SK-N-SH treated with all-trans-retinoic acid at 6 μM for 48 hours (cell line): ENCODE data around the gene B4GALNT4.
"Not testable (repeated sequence)": the region's sequence is repeated elsewhere in the genome, so short reads cannot be mapped to it uniquely, and the experiment has no call there.

Experiments used
- ATAC-seq: fragments of 200-7000 bp; cut with Tn5 transposase; 3 replicates; pipeline ENCODE4 v1.9.1; 2020; ENCODE audit warnings: mild to moderate bottlenecking, moderate library complexity
- ARNTL ChIP-seq: fragments of 450-650 bp; formaldehyde crosslinking; IDR thresholded peaks from 2 replicates; pipeline ENCODE4 v1.5.0; 2020; ENCODE audit warnings: low read depth, mild to moderate bottlenecking, moderate library complexity, borderline replicate concordance
- BACH2 ChIP-seq: fragments of 250-450 bp; sonication (Bioruptor Pico); IDR thresholded peaks from 2 replicates; pipeline ENCODE4 v1.9.0; 2021; ENCODE audit warnings: mild to moderate bottlenecking, borderline replicate concordance
- CSDC2 ChIP-seq: fragments of 250-450 bp; sonication (Bioruptor Pico); IDR thresholded peaks from 2 replicates; pipeline ENCODE4 v1.5.0; 2020; ENCODE audit warnings: mild to moderate bottlenecking, moderate library complexity
- ESRRG ChIP-seq: fragments of 250-450 bp; sonication (Bioruptor Pico); IDR thresholded peaks from 2 replicates; pipeline ENCODE4 v1.6.1; 2021; ENCODE audit warnings: mild to moderate bottlenecking
- GLIS3 ChIP-seq: fragments of 250-450 bp; sonication (Bioruptor Pico); IDR thresholded peaks from 2 replicates; pipeline ENCODE4 v1.5.0; 2020; ENCODE audit warnings: mild to moderate bottlenecking, moderate library complexity
- ISL1 ChIP-seq: fragments of 250-450 bp; sonication (Bioruptor Pico); IDR thresholded peaks from 2 replicates; pipeline ENCODE4 v2.1.2; 2022; ENCODE audit warnings: mild to moderate bottlenecking, moderate library complexity
- OSR1 ChIP-seq: fragments of 250-450 bp; sonication (Bioruptor Pico); IDR thresholded peaks from 2 replicates; pipeline ENCODE4 v1.8.0; 2022; ENCODE audit warnings: moderate library complexity, mild to moderate bottlenecking, inconsistent platforms
- PPARA ChIP-seq: fragments of 250-450 bp; sonication (Bioruptor Pico); IDR thresholded peaks from 2 replicates; pipeline ENCODE4 v1.5.0; 2020; ENCODE audit warnings: mild to moderate bottlenecking, borderline replicate concordance
- RARB ChIP-seq: fragments of 250-450 bp; sonication (Bioruptor Pico); IDR thresholded peaks from 2 replicates; pipeline ENCODE4 v1.8.0; 2021; ENCODE audit warnings: mild to moderate bottlenecking, moderate library complexity
- SNAI2 ChIP-seq: fragments of 250-450 bp; sonication (Bioruptor Pico); IDR thresholded peaks from 2 replicates; pipeline ENCODE4 v1.5.0; 2020; ENCODE audit warnings: mild to moderate bottlenecking, moderate library complexity
- TOX ChIP-seq: fragments of 250-450 bp; sonication (Bioruptor Pico); IDR thresholded peaks from 2 replicates; pipeline ENCODE4 v1.8.0; 2021; ENCODE audit warnings: mild to moderate bottlenecking, moderate library complexity, borderline replicate concordance
- ZC3H10 ChIP-seq: fragments of 250-450 bp; sonication (Bioruptor Pico); IDR thresholded peaks from 2 replicates; pipeline ENCODE4 v1.5.1; 2021; ENCODE audit warnings: mild to moderate bottlenecking, moderate library complexity
- ZFP3 ChIP-seq: fragments of 250-450 bp; sonication (Bioruptor Pico); IDR thresholded peaks from 2 replicates; pipeline ENCODE4 v1.5.0; 2020; ENCODE audit warnings: mild to moderate bottlenecking, moderate library complexity
- ZFP30 ChIP-seq: fragments of 450-650 bp; formaldehyde crosslinking; IDR thresholded peaks from 2 replicates; pipeline ENCODE4 v1.5.0; 2022; ENCODE audit warnings: mild to moderate bottlenecking, moderate library complexity
- ZNF565 ChIP-seq: fragments of 450-650 bp; formaldehyde crosslinking; conservative IDR thresholded peaks from 2 replicates; pipeline ENCODE4 v1.5.0; 2020; ENCODE audit warnings: low read depth, mild to moderate bottlenecking, moderate library complexity
- ZNF70 ChIP-seq: fragments of 450-650 bp; formaldehyde crosslinking; IDR thresholded peaks from 2 replicates; pipeline ENCODE4 v1.5.0; 2020; ENCODE audit warnings: mild to moderate bottlenecking, moderate library complexity
- ZNF8 ChIP-seq: fragments of 450-650 bp; formaldehyde crosslinking; IDR thresholded peaks from 2 replicates; pipeline ENCODE4 v1.5.0; 2020; ENCODE audit warnings: mild to moderate bottlenecking, moderate library complexity
- TF ChIP-seq, protein P1 (sequence below): fragments of 250-450 bp; sonication (Bioruptor Pico); IDR thresholded peaks from 2 replicates; pipeline ENCODE4 v1.5.0; 2020; ENCODE audit warnings: mild to moderate bottlenecking, moderate library complexity
- TF ChIP-seq, protein P2 (sequence below): fragments of 250-450 bp; sonication (Bioruptor Pico); IDR thresholded peaks from 2 replicates; pipeline ENCODE4 v1.8.0; 2021; ENCODE audit warnings: low read depth, mild to moderate bottlenecking, moderate library complexity, borderline replicate concordance
- TF ChIP-seq, protein P3 (sequence below): fragments of 250-450 bp; sonication (Bioruptor Pico); IDR thresholded peaks from 2 replicates; pipeline ENCODE4 v1.5.1; 2020; ENCODE audit warnings: low read depth, mild to moderate bottlenecking, moderate library complexity

The B4GALNT4 gene

DNA sequence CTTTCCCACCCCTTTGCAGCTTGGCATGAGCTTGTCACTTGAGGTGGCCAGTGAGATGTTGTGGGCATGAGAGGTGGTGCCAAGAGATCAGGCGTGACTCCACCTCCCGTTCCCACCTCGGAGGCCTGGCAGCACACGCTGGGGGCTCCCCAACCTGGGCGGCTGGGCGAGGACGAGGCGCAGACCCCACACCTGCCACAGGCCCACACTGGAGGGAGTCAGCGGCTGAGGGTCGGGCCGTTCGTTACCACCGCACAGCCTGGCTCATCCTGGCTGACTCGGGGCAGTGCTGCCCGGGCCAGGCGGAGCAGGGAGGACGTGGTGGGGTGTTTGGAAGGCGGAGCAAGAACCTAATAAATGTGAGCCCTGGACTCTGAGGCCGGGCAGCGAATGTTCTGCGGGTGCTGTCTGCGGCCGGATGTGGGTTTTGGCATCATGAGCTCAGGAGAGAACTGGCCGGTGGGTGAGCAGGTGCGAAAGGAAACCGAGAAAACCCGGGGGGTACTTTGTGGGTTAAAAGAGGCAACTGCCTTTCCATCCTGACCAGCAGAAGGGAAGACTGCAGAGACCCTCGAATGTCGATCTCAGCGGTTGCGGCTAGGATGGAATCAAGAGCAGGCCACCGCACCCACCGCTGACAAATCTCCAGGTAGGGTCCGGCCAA, 38.5 kb upstream of the B4GALNT4 start:
- no peak for ATAC-seq
- no peak for TF ChIP-seq ZFP30 (CRISPR knock-in tag)
- no peak for TF ChIP-seq CSDC2 (CRISPR knock-in tag)

DNA sequence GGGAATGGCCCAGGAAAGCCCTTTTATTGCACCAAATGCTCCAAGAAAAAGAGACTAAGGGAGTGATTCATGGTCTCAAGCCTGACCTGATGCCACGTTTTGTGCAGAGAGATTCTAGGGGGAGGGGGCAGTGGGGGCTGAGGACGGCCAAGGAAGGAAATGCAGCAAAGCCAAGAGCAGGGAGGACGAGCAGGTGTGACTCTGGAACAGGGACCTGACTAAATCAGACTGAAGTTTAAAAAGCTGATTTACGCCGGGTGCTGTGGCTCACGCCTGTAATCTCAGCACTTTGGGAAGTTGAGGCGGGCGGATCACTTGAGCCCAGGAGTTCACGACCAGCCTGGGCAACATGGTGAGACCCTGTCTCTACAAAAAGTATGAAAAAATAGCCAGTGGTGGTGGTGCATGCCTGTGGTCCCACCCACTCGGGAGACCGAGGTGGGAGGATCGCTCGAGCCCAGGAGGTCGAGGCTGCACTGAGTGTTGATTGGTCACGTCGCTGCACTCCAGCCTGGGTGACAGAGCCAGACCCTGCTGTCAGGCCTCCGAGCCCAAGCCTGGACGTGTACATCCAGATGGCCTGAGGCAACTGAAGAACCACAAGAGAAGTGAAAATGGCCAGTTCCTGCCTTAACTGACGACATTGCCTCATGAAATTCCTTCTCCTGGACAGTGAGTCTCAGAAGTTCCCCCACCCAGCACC, 37.8 kb upstream of the B4GALNT4 start:
- no peak for TF ChIP-seq ZNF70
- no peak for TF ChIP-seq BACH2 (CRISPR knock-in tag)
- TF ChIP-seq ISL1 (CRISPR knock-in tag) = no peak
- TF ChIP-seq ZC3H10 = no peak
- no peak for TF ChIP-seq GLIS3 (CRISPR knock-in tag)
- no peak for TF ChIP-seq TOX
- TF ChIP-seq CSDC2 (CRISPR knock-in tag) = no peak
- no peak for TF ChIP-seq ARNTL (CRISPR knock-in tag)
- TF ChIP-seq, protein P1, sequence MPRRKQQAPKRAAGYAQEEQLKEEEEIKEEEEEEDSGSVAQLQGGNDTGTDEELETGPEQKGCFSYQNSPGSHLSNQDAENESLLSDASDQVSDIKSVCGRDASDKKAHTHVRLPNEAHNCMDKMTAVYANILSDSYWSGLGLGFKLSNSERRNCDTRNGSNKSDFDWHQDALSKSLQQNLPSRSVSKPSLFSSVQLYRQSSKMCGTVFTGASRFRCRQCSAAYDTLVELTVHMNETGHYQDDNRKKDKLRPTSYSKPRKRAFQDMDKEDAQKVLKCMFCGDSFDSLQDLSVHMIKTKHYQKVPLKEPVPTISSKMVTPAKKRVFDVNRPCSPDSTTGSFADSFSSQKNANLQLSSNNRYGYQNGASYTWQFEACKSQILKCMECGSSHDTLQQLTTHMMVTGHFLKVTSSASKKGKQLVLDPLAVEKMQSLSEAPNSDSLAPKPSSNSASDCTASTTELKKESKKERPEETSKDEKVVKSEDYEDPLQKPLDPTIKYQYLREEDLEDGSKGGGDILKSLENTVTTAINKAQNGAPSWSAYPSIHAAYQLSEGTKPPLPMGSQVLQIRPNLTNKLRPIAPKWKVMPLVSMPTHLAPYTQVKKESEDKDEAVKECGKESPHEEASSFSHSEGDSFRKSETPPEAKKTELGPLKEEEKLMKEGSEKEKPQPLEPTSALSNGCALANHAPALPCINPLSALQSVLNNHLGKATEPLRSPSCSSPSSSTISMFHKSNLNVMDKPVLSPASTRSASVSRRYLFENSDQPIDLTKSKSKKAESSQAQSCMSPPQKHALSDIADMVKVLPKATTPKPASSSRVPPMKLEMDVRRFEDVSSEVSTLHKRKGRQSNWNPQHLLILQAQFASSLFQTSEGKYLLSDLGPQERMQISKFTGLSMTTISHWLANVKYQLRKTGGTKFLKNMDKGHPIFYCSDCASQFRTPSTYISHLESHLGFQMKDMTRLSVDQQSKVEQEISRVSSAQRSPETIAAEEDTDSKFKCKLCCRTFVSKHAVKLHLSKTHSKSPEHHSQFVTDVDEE (CRISPR knock-in tag) = no peak
- TF ChIP-seq OSR1 = no peak
- no peak for TF ChIP-seq RARB (CRISPR knock-in tag)
- no peak for TF ChIP-seq ZFP30 (CRISPR knock-in tag)
- TF ChIP-seq, all 23 proteins: peak for 0
- no peak for ATAC-seq

DNA sequence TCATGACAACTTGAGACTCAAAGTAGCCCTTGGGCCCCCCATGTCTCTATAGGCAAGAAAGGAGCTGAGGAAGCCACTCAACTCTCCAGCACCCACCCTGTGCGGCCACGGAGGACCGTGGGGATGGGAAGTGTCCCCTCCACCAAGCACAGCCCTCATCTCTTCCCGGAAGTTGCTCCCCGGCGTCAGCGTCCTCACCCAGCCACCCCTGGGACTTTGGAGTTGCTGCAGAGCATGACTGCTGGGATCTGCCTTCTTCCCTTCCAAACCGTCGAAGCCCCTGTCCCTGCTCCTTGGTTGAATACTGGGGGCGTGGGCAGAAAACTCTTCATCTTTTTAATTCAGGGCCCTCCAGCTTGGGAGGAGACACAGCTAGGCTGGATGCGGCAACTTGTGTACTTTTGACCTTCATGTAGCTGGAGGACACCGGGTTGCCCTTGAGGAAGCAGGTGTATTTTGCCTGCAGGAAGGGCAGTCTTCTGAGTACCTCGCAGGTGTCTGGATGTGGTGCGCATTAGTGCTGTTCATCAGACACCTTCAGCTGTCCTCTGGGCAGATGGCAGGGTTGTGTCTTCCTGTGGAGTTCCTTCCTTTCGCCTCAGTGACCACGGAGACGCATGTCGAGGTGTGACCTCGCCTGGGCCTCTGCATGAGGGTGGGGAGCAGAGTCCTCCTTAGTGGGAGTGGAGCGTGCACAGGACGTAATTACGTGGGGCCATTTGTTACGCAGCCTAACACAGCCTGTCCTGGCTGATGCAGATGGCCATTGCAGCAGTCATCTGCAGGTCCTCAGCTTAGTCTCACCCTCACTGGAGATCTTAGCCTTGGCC, 36.4 kb upstream of the B4GALNT4 start:
- TF ChIP-seq RARB (CRISPR knock-in tag) (no peak), ZFP30 (CRISPR knock-in tag) (no peak), ZC3H10 (no peak)
- no peak for ATAC-seq

DNA sequence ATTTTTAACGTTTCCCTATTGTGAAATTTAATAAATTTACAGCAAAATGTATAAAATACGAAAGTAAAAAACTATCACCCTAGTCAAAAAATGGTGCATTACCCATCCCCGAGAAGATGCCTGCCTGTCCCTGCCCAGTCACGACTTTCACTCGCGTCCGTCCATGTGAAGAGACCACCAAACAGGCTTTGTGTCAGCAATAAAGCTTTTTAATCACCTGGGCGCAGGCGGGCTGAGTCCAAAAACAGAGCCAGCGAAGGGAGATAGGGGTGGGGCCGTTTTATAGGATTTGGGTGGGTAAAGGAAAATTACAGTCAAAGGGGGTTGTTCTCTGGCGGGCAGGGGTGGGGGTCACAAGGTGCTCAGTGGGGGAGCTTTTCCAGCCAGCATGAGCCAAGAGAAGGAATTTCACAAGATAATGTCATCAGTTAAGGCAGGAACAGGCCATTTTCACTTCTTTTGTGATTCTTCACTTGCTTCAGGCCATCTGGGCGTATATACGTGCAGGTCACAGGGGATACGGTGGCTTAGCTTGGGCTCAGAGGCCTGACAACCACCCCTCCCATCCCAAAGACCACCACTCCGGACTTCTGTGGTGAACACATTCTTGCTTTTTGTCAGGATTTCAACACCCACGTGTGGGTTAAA, 35.6 kb upstream of the B4GALNT4 start:
- ATAC-seq = not testable (repeated sequence)

DNA sequence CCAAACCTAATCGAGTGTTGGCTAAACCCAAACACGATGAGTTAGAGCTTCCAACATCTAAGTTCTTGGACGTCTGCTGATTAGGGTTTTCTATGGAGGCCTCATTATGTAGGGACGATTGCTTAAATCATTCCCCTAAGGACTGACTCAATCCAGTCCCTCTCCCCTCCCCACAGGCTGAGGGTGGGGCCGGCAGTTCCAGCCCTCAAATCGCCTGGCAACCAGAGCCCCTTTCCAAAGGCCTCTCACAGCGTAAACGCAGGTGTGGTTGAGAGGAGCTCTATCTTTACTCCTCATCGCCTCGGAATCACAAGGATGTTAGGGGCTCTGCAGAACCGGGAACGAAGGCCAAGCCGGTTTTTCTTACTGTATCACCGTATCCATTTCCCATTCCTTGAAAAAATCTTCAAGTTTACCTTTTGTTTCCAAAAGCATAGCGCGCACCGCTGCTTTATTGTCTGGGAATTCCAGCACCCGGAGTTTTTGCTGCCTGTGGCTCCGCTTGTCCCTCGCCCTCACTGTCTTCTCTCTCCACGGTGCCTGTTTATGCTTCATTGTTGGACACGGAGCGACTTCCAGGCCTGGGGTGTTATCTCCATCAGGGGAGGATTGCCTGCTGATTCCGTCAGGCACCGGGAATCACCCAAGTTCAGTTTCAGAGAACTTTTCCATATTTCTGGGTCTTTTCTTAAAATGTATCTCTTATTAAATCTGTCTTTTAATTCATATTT, 34.9 kb upstream of the B4GALNT4 start:
- no peak for ATAC-seq
- no peak for TF ChIP-seq ZNF8
- no peak for TF ChIP-seq ESRRG (CRISPR knock-in tag)
- no peak for TF ChIP-seq BACH2 (CRISPR knock-in tag)
- TF ChIP-seq, protein P2, sequence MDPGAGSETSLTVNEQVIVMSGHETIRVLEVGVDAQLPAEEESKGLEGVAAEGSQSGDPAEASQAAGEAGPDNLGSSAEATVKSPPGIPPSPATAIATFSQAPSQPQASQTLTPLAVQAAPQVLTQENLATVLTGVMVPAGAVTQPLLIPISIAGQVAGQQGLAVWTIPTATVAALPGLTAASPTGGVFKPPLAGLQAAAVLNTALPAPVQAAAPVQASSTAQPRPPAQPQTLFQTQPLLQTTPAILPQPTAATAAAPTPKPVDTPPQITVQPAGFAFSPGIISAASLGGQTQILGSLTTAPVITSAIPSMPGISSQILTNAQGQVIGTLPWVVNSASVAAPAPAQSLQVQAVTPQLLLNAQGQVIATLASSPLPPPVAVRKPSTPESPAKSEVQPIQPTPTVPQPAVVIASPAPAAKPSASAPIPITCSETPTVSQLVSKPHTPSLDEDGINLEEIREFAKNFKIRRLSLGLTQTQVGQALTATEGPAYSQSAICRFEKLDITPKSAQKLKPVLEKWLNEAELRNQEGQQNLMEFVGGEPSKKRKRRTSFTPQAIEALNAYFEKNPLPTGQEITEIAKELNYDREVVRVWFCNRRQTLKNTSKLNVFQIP (CRISPR knock-in tag) = no peak
- TF ChIP-seq SNAI2 (CRISPR knock-in tag) = no peak
- no peak for TF ChIP-seq ZFP3 (CRISPR knock-in tag)
- TF ChIP-seq, protein P3, sequence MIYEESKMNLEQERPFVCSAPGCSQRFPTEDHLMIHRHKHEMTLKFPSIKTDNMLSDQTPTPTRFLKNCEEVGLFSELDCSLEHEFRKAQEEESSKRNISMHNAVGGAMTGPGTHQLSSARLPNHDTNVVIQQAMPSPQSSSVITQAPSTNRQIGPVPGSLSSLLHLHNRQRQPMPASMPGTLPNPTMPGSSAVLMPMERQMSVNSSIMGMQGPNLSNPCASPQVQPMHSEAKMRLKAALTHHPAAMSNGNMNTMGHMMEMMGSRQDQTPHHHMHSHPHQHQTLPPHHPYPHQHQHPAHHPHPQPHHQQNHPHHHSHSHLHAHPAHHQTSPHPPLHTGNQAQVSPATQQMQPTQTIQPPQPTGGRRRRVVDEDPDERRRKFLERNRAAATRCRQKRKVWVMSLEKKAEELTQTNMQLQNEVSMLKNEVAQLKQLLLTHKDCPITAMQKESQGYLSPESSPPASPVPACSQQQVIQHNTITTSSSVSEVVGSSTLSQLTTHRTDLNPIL = no peak
- TF ChIP-seq ISL1 (CRISPR knock-in tag) = no peak
- no peak for TF ChIP-seq PPARA (CRISPR knock-in tag)
- TF ChIP-seq RARB (CRISPR knock-in tag) = no peak
- TF ChIP-seq ZNF565 (CRISPR knock-in tag) = no peak
- no peak for TF ChIP-seq ARNTL (CRISPR knock-in tag)
- TF ChIP-seq CSDC2 (CRISPR knock-in tag) = no peak
- TF ChIP-seq OSR1 = no peak
